Thymus (tissue), 11 donors: Measurements from ENCODE around the gene JAKMIP1. TPM values are rescaled to one million over a fixed set of nuclear protein-coding genes. Genes with fewer than 3 reads are reported as not detected.

ENCODE experiments used
- DNase-seq, 9 donors: peaks; one replicate each; pipeline ENCODE4 v3.0.0-alpha.2; 2013; ENCODE audit warnings: low spot score in 9 of 9, low read depth in 6 of 9, missing footprints in 1 of 9
- H3K27ac ChIP-seq, 2 donors: one replicate each; pipeline ENCODE4 v1.5.1; 2013; ENCODE audit warnings: control low read depth in 1 of 2, low read depth in 1 of 2, low read length in 1 of 2, mild to moderate bottlenecking in 1 of 2, moderate library complexity in 1 of 2
- H3K27me3 ChIP-seq, 2 donors: one replicate each; pipeline ENCODE4 v1.5.1; 2013; ENCODE audit warnings: low read length in 1 of 2; ENCODE audit not compliant: control insufficient read depth in 2 of 2, insufficient read depth in 1 of 2
- H3K36me3 ChIP-seq, 2 donors: one replicate each; pipeline ENCODE4 v1.5.1; 2013; ENCODE audit warnings: low read length in 1 of 2, mild to moderate bottlenecking in 1 of 2, moderate library complexity in 1 of 2; ENCODE audit not compliant: control insufficient read depth in 2 of 2, insufficient read depth in 2 of 2
- H3K4me1 ChIP-seq, 2 donors: one replicate each; pipeline ENCODE4 v1.5.1; 2013; ENCODE audit warnings: low read length in 2 of 2; ENCODE audit not compliant: control insufficient read depth in 2 of 2, insufficient read depth in 2 of 2
- H3K4me3 ChIP-seq, 2 donors: one replicate each; pipeline ENCODE4 v1.5.1; 2013; ENCODE audit warnings: low read length in 2 of 2, control low read depth in 1 of 2, mild to moderate bottlenecking in 1 of 2
- H3K9me3 ChIP-seq, 2 donors: one replicate each; pipeline ENCODE4 v1.5.1; 2013; ENCODE audit warnings: low read length in 1 of 2, mild to moderate bottlenecking in 1 of 2; ENCODE audit not compliant: control insufficient read depth in 2 of 2, insufficient read depth in 1 of 2
- WGBS: extraction: QIAGEN DNeasy Blood & Tissue Kit; methylation state at CpG from one replicate; pipeline ENCODE4 v1.1.7; 2013; 5-methylcytosine and 5-hydroxymethylcytosine counted together
- polyA plus RNA-seq: library from polyadenylated mRNA; stranded (reverse); fragments of 200-250 nt; gene quantifications from one replicate; pipeline ENCODE4 v1.2.3, GENCODE V29; 2013
- total RNA-seq: library from RNA; stranded (reverse); fragments of 120-200 nt; gene quantifications from one replicate; pipeline ENCODE4 v1.2.4, GENCODE V29; 2013
- donor health status: healthy.

The JAKMIP1 gene
- total and polyA plus RNA-seq, 2 donors, result 0.19 to 1.5 TPM

- Histone ChIP-seq H3K4me3 (no peak overlapping the region), H3K27ac (no peak overlapping the region), H3K4me1 (no peaks in the 10 kb centered on the region), H3K36me3 (no peaks in the 10 kb centered on the region), H3K9me3 (no peaks in the 10 kb centered on the region), H3K27me3 (peaks cover 0 to 2% of the 10 kb centered on the region in 2 donors)
- no peak for DNase-seq
- WGBS, result 72% methylated on average over 22 of the region's 22 CpGs
Observed at GRCh38 chr4:6137027-6137746, 63.2 kb downstream of the JAKMIP1 start.

- Histone ChIP-seq H3K9me3 (no peaks in the 10 kb centered on the region), H3K27me3 (peaks cover 0 to 2% of the 10 kb centered on the region in 2 donors), H3K4me3 (no peak overlapping the region), H3K36me3 (no peaks in the 10 kb centered on the region), H3K4me1 (no peaks in the 10 kb centered on the region), H3K27ac (no peak overlapping the region)
- DNase-seq, result no peak
- WGBS, result 82% methylated on average over 11 of the region's 11 CpGs
Observed at GRCh38 chr4:6134612-6135220, 65.6 kb downstream of the JAKMIP1 start.

DNA sequence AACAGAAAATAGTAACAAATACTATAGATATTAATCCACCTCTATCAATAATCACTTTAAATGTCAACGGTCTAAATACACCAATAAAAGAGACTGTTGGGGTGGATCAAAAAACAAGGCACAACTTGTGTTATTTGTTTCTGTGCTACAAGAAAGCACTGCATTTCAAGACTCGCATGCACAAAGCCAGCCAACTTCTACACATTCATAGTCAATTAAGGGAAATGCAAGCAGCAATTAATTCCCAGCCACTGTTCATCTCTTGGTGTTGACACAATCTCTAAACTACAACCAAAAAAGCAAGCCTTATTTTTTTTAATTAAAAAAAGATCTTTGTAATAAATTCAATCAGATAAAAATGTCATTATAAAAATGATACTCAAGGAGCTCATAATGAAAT, 67.6 kb downstream of the JAKMIP1 start:
- no peak overlapping the region for H3K4me3 ChIP-seq
- H3K9me3 ChIP-seq, result no peaks in the 10 kb centered on the region
- no peaks in the 10 kb centered on the region for H3K4me1 ChIP-seq
- 86% methylated on average over 2 of the region's 2 CpGs for WGBS
- peaks cover 0 to 2% of the 10 kb centered on the region in 2 donors for H3K27me3 ChIP-seq
- no peaks in the 10 kb centered on the region for H3K36me3 ChIP-seq
- no peak for DNase-seq
- no peak overlapping the region for H3K27ac ChIP-seq

- H3K4me1 ChIP-seq, result no peaks in the 10 kb centered on the region
Observed at GRCh38 chr4:6128221-6128850, 72.0 kb downstream of the JAKMIP1 start.

DNA sequence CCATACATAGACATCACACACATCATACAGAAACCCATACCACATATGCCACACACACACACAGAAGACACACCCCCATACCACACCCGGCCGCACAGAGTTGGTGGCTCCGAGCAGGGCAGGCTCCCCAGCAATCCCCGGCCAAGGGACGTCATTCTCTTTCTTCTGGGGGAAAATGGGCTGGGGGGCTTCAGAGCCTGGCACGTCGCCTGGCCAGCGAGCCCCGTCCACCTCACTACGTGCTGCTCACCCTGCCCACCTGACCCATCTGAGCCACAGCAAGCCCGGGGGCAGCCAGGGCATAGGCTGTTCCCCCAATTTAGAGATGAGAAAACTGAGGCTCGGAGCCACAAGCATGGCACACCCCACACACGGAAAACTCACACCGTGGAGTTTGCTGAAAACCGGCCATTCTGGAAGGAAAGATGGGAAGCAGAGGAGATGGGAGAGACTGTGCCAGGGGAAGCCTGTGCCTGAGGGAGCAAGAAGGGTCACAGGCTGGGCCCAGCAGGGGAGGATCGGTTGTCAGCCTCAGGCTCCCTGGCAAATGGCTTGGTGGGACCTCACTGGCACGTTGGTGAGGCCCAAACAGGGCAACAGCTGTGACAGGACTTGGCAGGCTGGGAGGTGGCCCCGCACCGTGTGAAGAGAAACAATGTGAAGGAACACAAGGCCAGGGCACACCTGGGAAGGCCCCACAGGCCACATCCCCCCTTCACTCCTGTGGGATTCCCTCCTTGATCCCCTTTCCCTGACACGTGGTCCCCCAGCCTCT, 73.2 kb downstream of the JAKMIP1 start:
- no peaks in the 10 kb centered on the region for H3K4me1 ChIP-seq
- WGBS, result 89% methylated on average over 20 of the region's 20 CpGs
- peaks cover 0 to 1% of the 10 kb centered on the region in 2 donors for H3K9me3 ChIP-seq
- H3K36me3 ChIP-seq, result no peaks in the 10 kb centered on the region
- H3K4me3 ChIP-seq, result no peak overlapping the region
- no peaks in the 10 kb centered on the region for H3K27me3 ChIP-seq
- H3K27ac ChIP-seq, result no peak overlapping the region
- DNase-seq, result no peak

More at GRCh38 chr4:6128221-6128850, 72.0 kb downstream of the JAKMIP1 start:
- Histone ChIP-seq H3K9me3 (peaks cover 0 to 1% of the 10 kb centered on the region in 2 donors), H3K36me3 (no peaks in the 10 kb centered on the region), H3K4me3 (no peak overlapping the region), H3K27ac (no peak overlapping the region), H3K27me3 (no peaks in the 10 kb centered on the region)
- DNase-seq, result no peak
- 88% methylated on average over 11 of the region's 11 CpGs for WGBS

DNA sequence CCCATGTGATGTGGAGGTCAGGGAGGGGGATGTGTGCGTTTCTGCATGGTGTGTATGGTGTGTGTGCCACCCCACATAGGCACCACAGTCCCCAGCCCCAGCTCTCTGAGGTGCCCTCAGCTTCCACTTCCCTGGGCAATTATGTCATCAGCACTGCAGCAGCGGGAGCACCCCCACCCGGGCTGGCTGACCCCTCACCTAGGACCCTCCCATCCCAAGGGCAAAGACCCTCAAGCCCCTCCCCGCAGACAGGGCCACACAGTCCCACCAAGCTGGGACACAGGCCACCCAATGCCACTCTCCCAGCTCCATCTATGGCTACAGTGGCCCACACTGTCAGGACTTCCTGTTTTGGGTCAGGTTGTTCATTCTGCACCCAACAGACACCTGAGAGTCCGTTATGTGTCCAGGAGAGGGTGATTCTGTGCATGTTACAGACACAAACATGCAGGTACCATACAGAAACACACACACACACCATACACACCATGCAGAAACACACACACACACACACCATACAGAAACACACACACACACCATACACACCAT, 75.2 kb downstream of the JAKMIP1 start:
- Histone ChIP-seq H3K4me3 (no peak overlapping the region), H3K27me3 (no peaks in the 10 kb centered on the region), H3K36me3 (no peaks in the 10 kb centered on the region), H3K4me1 (no peaks in the 10 kb centered on the region), H3K9me3 (peaks cover 0 to 1% of the 10 kb centered on the region in 2 donors), H3K27ac (no peak overlapping the region)
- WGBS, result 74% methylated on average over 5 of the region's 5 CpGs
- DNase-seq, result no peak

GRCh38 chr4:6124386-6125102, 75.8 kb downstream of the JAKMIP1 start:
- no peaks in the 10 kb centered on the region for H3K4me1 ChIP-seq
- no peak overlapping the region for H3K4me3 ChIP-seq
- H3K27ac ChIP-seq, result no peak overlapping the region
- H3K27me3 ChIP-seq, result no peaks in the 10 kb centered on the region
- H3K9me3 ChIP-seq, result peaks cover 0 to 1% of the 10 kb centered on the region in 2 donors
- H3K36me3 ChIP-seq, result no peaks in the 10 kb centered on the region
- DNase-seq, result no peak
- 97% methylated on average over 6 of the region's 6 CpGs for WGBS

DNA sequence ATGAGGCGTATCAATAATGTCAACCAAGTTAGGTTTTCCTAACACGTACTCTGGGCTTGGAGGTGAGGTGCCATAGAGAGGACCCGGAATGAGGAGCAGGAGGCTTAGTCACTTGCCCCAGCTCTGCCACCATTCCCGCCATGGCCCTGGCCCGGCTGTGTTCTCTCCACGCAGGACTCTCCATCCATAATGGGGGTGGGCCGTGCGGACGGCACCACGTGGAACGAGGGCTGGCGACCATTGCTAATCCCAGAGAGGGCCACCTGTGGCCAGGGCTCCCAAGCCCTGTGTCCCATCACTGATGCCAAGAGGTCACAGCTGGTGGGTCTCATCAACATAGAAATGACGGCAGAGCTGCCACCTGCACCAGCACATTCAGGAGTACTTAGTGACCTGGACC, 76.4 kb downstream of the JAKMIP1 start:
- no peak overlapping the region for H3K27ac ChIP-seq
- DNase-seq, result no peak
- peaks cover 0 to 1% of the 10 kb centered on the region in 2 donors for H3K9me3 ChIP-seq
- H3K27me3 ChIP-seq, result no peaks in the 10 kb centered on the region
- H3K4me1 ChIP-seq, result no peaks in the 10 kb centered on the region
- no peaks in the 10 kb centered on the region for H3K36me3 ChIP-seq
- no peak overlapping the region for H3K4me3 ChIP-seq
- 98% methylated on average over 13 of the region's 13 CpGs for WGBS
